Activated CD4-positive, alpha-beta T cell treated with anti-CD3 and anti-CD28 coated beads, Interleukin-2, amount 50 U/mL, for 24 hours (primary cell): ENCODE results near the gene SLCO1C1.
"Not testable (repeated sequence)": the region's sequence is repeated elsewhere in the genome, so short reads cannot be mapped to it uniquely, and the experiment has no call there.

Source experiments
- DNase-seq, 2 donors: peaks; one replicate each; pipeline ENCODE4 v3.0.0-alpha.2; 2020; ENCODE audit warnings: low read depth in 1 of 2, low spot score in 1 of 2

Gene SLCO1C1

GRCh38 chr12:20783796-20784357, 88.7 kb downstream of the SLCO1C1 start:
- DNase-seq: not testable (repeated sequence)

DNA sequence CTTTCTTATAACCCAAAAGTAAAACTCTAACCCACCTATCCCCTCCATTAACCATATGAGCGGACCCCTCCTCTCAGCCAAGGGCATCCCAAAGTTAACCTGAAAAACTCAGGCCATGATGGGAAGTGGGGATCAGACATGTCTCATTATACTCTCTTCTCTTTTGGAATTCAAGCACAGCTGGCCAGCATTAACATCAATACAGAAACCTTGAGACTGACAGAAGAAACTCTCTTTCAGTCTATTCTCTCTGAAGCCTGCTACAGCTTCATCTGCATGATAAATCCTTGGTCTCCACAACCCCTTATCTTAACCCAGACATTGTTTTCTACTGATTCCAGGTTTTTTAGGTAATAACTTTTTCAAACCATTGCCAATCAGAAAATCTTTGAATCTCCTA, 97.8 kb downstream of the SLCO1C1 start:
- DNase-seq: no peak

DNA sequence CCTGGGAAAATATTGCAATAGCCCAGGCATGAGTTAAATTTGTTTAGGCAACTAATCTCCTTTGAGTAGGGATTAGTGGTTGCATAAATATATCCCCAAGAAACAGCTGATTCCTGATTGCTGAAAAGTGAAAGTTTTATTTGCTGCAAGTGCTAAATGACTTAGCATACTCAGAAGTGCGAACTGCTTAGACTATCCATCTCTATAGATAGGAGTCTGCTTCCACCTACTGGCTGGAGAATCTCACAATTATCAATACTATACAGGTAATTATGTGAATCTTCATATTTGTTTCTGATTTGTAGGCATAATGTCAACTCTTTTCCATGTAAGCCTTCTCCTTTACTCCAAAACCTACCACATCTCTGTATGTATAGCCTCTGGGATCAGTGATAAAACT, 103.4 kb downstream of the SLCO1C1 start:
- no peak for DNase-seq

- no peak for DNase-seq
Observed at GRCh38 chr12:20800160-20800559, 105.0 kb downstream of the SLCO1C1 start.

- no peak for DNase-seq
Observed at GRCh38 chr12:20801035-20801434, 105.9 kb downstream of the SLCO1C1 start.
